Measurements from ENCODE around the gene ORAI2.

GRCh38 chr7:102425639-102426267 lies 7.6 kb upstream of the ORAI2 start:
- TF ChIP-seq, protein P1, sequence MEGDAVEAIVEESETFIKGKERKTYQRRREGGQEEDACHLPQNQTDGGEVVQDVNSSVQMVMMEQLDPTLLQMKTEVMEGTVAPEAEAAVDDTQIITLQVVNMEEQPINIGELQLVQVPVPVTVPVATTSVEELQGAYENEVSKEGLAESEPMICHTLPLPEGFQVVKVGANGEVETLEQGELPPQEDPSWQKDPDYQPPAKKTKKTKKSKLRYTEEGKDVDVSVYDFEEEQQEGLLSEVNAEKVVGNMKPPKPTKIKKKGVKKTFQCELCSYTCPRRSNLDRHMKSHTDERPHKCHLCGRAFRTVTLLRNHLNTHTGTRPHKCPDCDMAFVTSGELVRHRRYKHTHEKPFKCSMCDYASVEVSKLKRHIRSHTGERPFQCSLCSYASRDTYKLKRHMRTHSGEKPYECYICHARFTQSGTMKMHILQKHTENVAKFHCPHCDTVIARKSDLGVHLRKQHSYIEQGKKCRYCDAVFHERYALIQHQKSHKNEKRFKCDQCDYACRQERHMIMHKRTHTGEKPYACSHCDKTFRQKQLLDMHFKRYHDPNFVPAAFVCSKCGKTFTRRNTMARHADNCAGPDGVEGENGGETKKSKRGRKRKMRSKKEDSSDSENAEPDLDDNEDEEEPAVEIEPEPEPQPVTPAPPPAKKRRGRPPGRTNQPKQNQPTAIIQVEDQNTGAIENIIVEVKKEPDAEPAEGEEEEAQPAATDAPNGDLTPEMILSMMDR (IDR thresholded peaks at IDR 0.05; ENCODE audit: insufficient read depth, low read length) = no peak
- TF ChIP-seq POLR2AphosphoS5 (IDR thresholded peaks at IDR 0.05; ENCODE audit: low read depth) = peak; percentile 92
